Motor neuron (in vitro differentiated cells): ENCODE data around the gene FAM163A. TPM values are rescaled to one million over a fixed set of nuclear protein-coding genes. Genes with fewer than 3 reads are reported as not detected.

ENCODE experiments used
- ATAC-seq, 8 experiments: fragments of 200-7000 bp; cut with Tn5 transposase; replicated peaks in 6 of 8; 2 replicates each; pipeline ENCODE4 v1.8.0; 2021; ENCODE audit warnings: mild to moderate bottlenecking in 8 of 8, moderate library complexity in 8 of 8
- H3K27ac ChIP-seq, 2 donors: fragments of 250-450 bp; sonication (Bioruptor Pico); 2 replicates each; pipeline ENCODE4 v1.9.0; 2021; ENCODE audit warnings: antibody characterized with exemption in 2 of 2, mild to moderate bottlenecking in 2 of 2, moderate library complexity in 1 of 2
- H3K4me1 ChIP-seq, 2 donors: fragments of 250-450 bp; sonication (Bioruptor Pico); replicated peaks in 1 of 2; 2 replicates each; pipeline ENCODE4 v1.6.1; 2021; ENCODE audit warnings: antibody characterized with exemption in 2 of 2, mild to moderate bottlenecking in 2 of 2, moderate library complexity in 1 of 2
- H3K4me3 ChIP-seq, 5 donors: fragments of 250-450 bp; sonication (Bioruptor Pico); 2 replicates each; pipeline ENCODE4 v1.9.0; 2021; ENCODE audit warnings: antibody characterized with exemption in 5 of 5, mild to moderate bottlenecking in 5 of 5, moderate library complexity in 4 of 5
- WGBS, 10 experiments: fragments of 450-650 bp; shearing (Covaris generic); methylation state at CpG; one replicate each; pipeline ENCODE4 v1.0.0; 2022; 5-methylcytosine and 5-hydroxymethylcytosine counted together
- in situ Hi-C, 9 experiments: fragments of 400-800 bp; cut with MboI; loops; one replicate each; pipeline ENCODE4 v1.15.0; 2021; ENCODE audit warnings: low sequenced_read_pairs in 9 of 9, low pct_unique_long_range_greater_than_20kb in 2 of 9; ENCODE audit not compliant: unreplicated experiment in 9 of 9
- total RNA-seq, 8 experiments: library from RNA; unstranded; fragments of 300-600 nt; gene quantifications; 2 replicates each; pipeline versions ENCODE4 v1.2.3 to v1.2.4, GENCODE V29; 2022

Gene FAM163A
- total RNA-seq, 8 experiments from 2014 or later = 0.13 to 4.8 (median 1.6) TPM

DNA sequence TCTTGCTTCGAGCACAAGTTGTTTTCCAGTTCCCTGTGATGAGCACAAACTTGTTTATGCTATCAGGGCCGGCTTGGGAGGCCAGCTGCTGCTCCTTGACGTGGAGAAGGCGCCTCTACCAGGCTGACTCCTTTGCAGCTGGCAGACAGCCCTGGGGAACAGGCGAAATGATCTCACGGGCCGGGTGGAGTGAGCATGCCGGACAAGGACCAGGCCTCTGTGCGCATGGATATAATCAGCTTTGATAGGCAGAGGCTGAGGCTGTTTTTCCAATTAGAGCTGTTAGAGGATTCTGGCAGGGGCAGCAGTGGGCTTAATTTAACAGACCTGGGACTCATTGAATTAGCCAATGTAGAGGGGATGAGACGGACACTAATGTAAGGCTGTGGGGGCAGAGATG is 38.9 kb downstream of the FAM163A start:
- in situ Hi-C loops = no loop called here
- ATAC-seq = peak in 3 of 8 experiments; percentile 8 to 91 (median 75)
- no peak overlapping the region for H3K4me3 ChIP-seq
- H3K27ac ChIP-seq = no peak overlapping the region
- H3K4me1 ChIP-seq = peaks cover 26 to 41% of the 10 kb centered on the region in 2 donors
- WGBS, 10 experiments = 14 to 100% (median 59%) methylated on average over 1 to 9 of the region's 10 CpGs; no CpG with 5 or more reads in 2 of the 10 experiments

DNA sequence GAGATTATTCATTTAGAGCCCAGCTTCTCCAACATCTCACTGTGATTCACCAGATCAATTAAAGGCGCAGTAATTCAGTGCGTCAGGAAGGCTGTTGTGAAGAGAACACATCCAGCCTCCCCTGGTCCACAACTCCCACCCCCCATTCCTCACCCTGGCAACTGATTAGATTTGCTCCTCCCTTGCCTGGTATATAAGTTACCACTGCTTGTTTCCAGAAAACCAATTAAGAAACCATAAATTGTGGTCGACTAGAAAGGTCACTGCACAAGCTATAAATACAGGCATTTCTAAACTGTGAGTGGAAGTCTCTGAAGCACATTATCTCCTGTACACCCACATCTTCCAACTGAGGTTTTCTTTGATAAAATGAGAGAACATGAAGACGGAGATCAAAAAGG is 41.9 kb downstream of the FAM163A start:
- WGBS, 10 experiments = 25 to 100% (median 44%) methylated on average over 1 to 4 of the region's 4 CpGs; no CpG with 5 or more reads in 2 of the 10 experiments
- ATAC-seq = peak in 5 of 8 experiments; percentile 95 to 97 (median 96)
- H3K27ac ChIP-seq = no peak overlapping the region
- in situ Hi-C loops = no loop called here
- no peak overlapping the region for H3K4me3 ChIP-seq
- H3K4me1 ChIP-seq = peaks cover 45 to 52% of the 10 kb centered on the region in 2 donors

DNA sequence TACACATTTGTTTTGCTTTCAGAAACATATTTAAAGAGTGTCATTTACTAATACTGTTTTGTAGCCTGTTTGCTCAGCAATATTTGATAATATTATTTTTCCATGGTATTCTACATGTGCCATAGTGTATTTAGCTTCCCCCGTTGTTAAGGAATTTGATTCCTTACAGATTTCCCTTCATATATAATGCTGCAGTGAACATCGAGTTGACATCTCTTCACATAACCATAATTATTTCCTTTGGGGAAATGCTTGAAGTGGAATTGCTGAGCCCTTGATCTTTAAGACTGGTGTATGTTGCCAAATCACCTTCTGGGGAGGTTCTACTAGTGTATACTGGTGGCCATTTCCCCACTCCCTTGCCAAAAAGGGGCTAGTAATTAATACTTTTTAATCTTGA is 42.6 kb downstream of the FAM163A start:
- Histone ChIP-seq H3K4me1 (peaks cover 45 to 50% of the 10 kb centered on the region in 2 donors), H3K27ac (peak overlapping the region in 1 of 2 donors; percentile 65), H3K4me3 (no peak overlapping the region)
- 0 to 90% (median 40%) methylated on average over 1 to 2 of the region's 2 CpGs; no CpG with 5 or more reads in 1 of the 10 experiments for WGBS, 10 experiments
- no peak for ATAC-seq
- in situ Hi-C loops = no loop called here

DNA sequence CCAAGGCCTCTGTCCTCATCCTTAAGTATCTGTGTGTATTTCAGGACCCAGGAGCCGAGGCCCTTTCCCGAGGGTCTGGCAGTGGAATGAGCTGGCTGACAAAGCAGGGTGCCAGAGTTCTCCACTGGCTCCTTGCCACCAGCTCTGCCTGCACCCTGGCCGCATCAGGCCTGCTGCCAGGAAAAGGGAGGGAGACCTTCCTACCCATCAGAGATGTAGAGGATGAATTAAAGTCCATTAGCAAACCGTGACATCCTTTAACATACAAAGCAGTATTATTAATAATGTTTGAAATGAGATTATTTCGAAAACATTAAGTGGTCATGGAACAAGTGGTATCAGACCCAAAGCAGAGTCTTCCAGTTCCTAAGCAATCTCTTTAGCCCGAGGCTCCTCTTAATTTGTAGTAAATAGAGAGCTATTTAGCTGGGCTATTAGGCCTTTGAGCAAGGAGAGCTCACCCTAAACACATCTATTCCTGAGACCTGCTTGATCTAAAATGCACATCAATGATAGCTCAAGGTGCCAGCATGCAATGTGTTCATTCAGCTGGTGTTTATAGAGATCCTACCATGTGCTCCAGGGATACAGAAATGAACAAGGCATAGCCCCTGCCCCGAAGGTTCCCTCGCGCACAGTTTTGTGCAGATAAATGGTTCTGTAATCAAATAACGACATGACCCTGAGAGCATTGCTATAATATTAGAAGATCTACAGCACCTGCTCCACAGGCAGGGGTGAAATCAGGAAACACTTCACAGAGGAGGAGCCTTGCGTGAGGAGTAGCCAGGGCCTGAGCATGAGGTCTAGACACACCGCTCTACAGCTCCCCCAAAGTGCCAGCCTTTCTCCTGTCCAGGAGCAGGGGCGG is 44.0 kb downstream of the FAM163A start:
- ATAC-seq = peak in 4 of 8 experiments; percentile 9 to 20 (median 14)
- H3K4me1 ChIP-seq = peaks cover 45 to 50% of the 10 kb centered on the region in 2 donors
- H3K4me3 ChIP-seq = no peak overlapping the region
- peak overlapping the region in 1 of 2 donors; percentile 65 for H3K27ac ChIP-seq
- in situ Hi-C loops = no loop called here
- 21 to 100% (median 60%) methylated on average over 2 to 9 of the region's 13 CpGs; no CpG with 5 or more reads in 1 of the 10 experiments for WGBS, 10 experiments

DNA sequence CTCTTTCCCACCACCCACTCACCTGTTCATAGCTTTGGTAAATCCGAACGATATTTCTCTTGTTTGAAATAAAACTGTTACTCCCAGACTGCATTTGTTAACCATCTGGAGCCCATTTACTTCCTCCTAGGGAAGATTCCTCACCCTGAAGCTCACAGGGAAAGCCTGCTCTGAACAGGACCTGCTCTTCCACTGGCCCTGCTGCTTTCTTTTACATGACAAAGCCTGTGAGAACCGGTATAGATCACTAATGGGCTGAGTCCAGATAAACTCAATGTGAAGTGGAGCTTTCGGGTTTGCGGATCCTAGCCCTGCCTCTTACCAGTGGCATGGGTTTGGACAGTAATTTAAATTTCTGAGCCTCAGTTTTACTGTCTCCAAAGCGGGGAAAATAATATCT is 45.2 kb downstream of the FAM163A start:
- in situ Hi-C loops = no loop called here
- 0 to 58% (median 38%) methylated on average over 1 to 6 of the region's 6 CpGs; no CpG with 5 or more reads in 1 of the 10 experiments for WGBS, 10 experiments
- Histone ChIP-seq H3K4me1 (peaks cover 45 to 55% of the 10 kb centered on the region in 2 donors), H3K4me3 (no peak overlapping the region), H3K27ac (peak overlapping the region; percentile 2 to 5)
- ATAC-seq = peak in 4 of 8 experiments; percentile 6 to 52 (median 44)

DNA sequence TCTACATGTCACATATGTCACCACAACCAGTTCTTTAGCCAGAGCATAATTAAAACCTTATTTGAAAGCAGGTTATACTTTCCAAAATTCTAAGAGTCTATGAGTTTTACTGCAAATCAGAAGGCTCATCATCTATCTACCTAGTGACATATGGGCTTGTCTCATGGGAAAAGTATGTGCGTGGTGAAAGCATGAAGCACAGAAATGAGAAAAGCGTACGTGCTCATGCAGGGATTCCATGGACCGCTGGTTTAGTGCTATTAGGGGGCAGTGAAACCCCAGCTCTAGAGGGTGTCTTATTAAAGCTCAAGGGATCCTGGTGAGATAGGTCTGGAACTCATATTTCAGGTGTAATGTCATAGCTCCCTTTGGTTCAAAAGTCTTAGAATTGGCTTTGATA is 50.2 kb downstream of the FAM163A start:
- Histone ChIP-seq H3K4me3 (no peak overlapping the region), H3K27ac (peak overlapping the region in 1 of 2 donors; percentile 18), H3K4me1 (peaks cover 6 to 29% of the 10 kb centered on the region in 2 donors)
- ATAC-seq = peak in 3 of 8 experiments; percentile 31 to 58 (median 48)
- in situ Hi-C loops = no loop called here
- WGBS, 10 experiments = 0 to 100% (median 63%) methylated on average over 1 to 4 of the region's 4 CpGs; no CpG with 5 or more reads in 1 of the 10 experiments

DNA sequence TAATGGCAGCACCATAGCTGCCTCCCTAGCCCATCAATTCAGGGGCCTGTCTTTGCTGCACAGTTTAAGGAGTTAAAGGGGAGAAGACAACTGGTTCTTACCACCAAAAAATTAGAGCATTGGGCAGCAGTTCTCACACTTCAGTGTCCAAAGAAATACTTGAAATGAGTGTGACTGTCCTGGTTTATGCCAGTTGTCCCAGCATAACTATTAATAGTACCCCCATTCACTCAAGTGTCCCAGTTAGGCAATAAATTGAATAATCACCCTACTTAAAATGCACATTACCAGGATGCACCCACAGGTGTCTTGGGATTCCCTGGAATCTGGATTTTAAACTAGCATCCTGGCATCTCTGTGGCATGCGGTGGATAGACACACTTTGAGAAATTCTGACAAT is 51.1 kb downstream of the FAM163A start:
- 14 to 100% (median 100%) methylated on average over 1 of the region's 1 CpG; no CpG with 5 or more reads in 3 of the 10 experiments for WGBS, 10 experiments
- in situ Hi-C loops = no loop called here
- H3K4me3 ChIP-seq = no peak overlapping the region
- H3K27ac ChIP-seq = no peak overlapping the region
- peaks cover 0 to 23% of the 10 kb centered on the region in 2 donors for H3K4me1 ChIP-seq
- ATAC-seq = no peak

DNA sequence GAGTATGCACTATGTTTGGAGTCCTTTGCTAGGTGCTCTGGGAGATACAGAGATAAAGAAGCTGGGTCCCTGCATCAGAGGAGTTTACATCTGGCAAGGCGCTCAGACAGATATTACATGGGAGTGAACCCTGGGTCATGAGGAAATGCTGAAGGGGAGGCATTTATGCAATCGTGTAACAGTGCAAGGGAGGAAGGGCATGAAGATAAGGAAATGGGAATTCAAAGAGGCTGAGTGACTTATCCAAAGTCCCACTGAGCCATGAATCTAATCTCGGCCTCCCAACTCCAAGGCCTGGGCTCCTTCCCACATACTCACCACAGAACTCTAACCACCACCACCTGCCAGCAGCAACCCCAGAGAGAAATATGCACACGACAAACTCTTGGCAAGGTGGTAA is 51.6 kb downstream of the FAM163A start:
- 0 to 81% (median 65%) methylated on average over 1 to 4 of the region's 4 CpGs; no CpG with 5 or more reads in 1 of the 10 experiments for WGBS, 10 experiments
- ATAC-seq = peak in 1 of 8 experiments; percentile 33
- Histone ChIP-seq H3K4me1 (peaks cover 0 to 23% of the 10 kb centered on the region in 2 donors), H3K4me3 (no peak overlapping the region), H3K27ac (no peak overlapping the region)
- in situ Hi-C loops = no loop called here

DNA sequence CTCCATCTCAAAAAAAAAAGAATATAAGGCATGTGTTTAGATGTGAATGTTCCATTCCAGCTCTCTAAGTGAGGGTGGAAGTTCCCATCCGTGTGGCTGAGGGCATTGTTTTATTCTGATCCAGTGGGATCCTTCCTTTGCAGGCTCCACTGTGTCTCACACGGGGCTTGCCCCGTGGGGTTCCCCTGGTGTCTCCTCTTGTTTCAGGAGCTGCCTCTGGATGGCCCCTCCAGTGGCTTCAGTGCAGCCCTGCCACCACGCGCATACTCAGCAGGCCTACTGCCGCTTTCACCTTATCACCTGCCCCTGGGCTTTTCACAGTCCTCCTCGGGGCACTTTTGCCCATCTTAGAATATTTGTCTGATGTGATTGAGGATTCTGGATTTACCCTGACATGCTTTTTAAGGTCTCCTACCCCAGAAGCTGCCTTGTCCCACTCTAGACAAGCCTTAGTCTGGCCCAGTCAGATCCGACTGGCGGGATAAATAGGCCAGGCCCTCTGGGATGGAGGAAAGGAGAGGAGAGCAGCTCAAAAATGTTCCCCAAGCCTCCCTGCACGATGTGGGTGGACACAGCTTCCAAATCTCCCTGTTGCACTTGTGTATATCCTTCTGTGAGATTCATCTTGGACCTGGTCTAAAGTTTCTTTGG is 55.2 kb downstream of the FAM163A start:
- no peak for ATAC-seq
- WGBS, 10 experiments = 25 to 90% (median 79%) methylated on average over 2 to 6 of the region's 10 CpGs; no CpG with 5 or more reads in 2 of the 10 experiments
- Histone ChIP-seq H3K27ac (no peak overlapping the region), H3K4me1 (peaks cover 0 to 17% of the 10 kb centered on the region in 2 donors), H3K4me3 (no peak overlapping the region)
- in situ Hi-C loops = no loop called here

DNA sequence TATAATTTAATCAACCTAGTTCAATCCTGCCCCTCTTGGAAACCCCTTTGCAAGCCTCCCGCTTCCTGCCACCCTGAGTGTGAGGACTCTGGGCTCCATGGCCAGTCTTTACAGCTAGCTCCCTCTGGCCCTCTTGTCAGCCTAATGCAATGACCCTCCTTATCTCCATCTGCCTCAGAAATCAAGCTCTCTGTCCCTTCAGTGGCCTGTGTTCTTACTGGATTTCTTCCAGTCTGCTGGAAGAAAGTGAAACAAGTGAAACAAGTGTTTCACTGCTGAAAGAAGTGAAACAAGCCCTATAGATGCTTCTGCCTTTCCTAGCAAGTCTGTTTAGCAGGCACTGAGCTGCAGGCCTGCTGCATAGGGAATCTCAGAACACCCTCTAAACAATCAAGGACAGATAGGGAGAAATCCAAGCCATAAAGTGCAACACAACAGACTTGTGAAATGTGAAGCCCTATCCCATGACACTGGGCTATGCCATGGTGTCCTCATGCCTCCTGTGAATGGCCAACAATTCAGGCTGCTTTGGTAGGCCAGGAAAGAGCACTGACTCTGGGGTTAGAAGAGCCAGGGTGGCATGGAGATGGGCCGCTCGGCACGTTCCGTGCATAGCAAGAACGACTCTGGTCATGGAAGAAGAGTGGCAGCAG is 55.9 kb downstream of the FAM163A start:
- ATAC-seq = no peak
- Histone ChIP-seq H3K27ac (no peak overlapping the region), H3K4me3 (no peak overlapping the region), H3K4me1 (peaks cover 0 to 11% of the 10 kb centered on the region in 2 donors)
- 33 to 94% (median 88%) methylated on average over 1 to 5 of the region's 6 CpGs; no CpG with 5 or more reads in 3 of the 10 experiments for WGBS, 10 experiments
- in situ Hi-C loops = no loop called here

DNA sequence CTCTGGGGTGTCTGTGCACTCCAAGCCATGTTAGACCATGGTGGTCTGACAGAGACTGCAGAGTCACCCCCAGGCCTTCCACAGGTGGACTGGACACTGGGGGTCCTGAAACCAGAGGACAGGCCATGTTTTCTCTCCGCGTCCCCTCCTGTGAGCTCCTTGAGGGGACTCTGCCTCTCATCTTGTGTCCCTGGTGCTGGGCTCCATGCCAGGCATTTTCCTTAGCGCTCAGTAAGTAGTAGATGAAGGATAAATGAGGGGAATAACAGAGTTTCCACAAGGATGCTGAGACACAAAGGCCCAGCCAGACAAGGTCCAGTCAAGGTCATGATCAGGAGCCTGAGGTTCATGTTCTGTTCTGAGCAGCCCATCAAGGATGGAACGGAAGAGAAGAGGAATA is 57.4 kb downstream of the FAM163A start:
- WGBS, 10 experiments = 22 to 90% (median 83%) methylated on average over 1 to 4 of the region's 4 CpGs; no CpG with 5 or more reads in 3 of the 10 experiments
- Histone ChIP-seq H3K4me3 (no peak overlapping the region), H3K4me1 (peaks cover 2% of the 10 kb centered on the region in 2 donors), H3K27ac (no peak overlapping the region)
- in situ Hi-C loops = loop anchor here in 5 of 9 experiments (10.0 to 25.0 kb wide), 2 partner anchors 86 to 88 kb away; no protein-coding TSS in a partner anchor
- ATAC-seq = no peak

DNA sequence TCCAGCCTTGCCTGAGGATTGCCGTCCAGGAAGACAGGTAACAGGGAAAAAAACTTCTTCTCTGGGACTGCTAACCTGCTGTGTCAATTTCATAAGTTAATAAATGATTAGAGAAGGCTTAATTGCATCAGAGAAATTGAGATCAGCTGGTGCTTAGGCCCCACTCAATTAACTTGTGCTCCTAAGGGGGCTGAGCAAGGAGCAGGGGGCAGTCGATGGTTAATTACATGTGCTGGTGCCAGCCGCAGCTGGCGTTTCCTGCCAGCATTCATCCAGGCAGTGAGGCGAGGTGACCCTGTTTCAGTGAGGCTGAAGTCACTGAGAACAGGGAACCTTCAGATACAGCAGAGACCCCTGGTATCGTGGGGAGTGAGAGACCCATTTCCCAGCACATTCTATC is 60.0 kb downstream of the FAM163A start:
- no peak for ATAC-seq
- Histone ChIP-seq H3K27ac (no peak overlapping the region), H3K4me3 (no peak overlapping the region), H3K4me1 (peaks cover 12 to 13% of the 10 kb centered on the region in 2 donors)
- in situ Hi-C loops = loop anchor here in 5 of 9 experiments (10.0 to 25.0 kb wide), 2 partner anchors 88 to 91 kb away; no protein-coding TSS in a partner anchor
- WGBS, 10 experiments = 0 to 89% (median 81%) methylated on average over 1 to 5 of the region's 6 CpGs; no CpG with 5 or more reads in 3 of the 10 experiments
